ENCODE results near the gene SAFB2. TPM values are rescaled to one million over a fixed set of nuclear protein-coding genes. Genes with fewer than 3 reads are reported as not detected.

The SAFB2 gene
- total RNA-seq, 6 donors from 2014 or later, result 41.8 to 273 (median 94.5) TPM

DNA sequence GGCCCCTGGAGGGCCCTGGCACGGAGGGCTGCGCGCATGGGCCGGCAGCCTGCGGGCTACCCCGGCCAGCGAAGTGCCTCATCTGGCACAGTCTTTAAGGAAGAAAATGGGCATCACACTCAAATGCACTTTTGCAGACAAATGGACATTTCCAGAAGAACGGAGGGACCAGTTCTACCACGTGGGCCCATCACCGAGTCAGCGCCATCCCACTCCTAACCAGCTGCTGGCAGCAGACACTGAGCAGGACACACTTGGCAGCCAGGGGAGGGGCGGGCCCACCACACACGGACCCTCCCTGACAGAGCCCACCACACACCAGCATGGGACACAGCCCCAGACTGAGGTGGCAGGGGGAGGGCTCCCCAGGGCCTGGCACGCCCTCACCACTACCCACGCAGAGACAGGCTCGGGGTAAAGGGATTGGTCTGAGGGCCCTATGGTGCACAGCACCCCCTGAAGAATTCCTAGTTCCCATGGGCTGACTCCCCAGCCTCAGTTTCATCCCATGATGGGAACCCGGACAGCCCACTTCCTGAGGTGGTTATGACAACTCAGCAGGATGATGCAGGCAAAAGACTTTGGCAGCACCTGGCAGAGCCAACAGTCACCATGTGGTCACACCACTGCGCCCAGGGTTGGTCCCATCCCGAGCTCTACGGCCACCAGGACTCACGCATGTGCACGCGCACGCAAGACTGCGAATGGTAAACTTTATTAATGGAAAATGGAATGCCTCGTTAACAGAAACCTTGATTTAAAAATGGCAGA, 36.1 kb downstream of the SAFB2 start:
- TF ChIP-seq POLR2AphosphoS5 (IDR thresholded peaks at IDR 0.05) (no peak), POLR2A (IDR thresholded peaks at IDR 0.05) (no peak), EP300 (IDR thresholded peaks at IDR 0.05) (no peak)
- TF ChIP-seq, protein P1, sequence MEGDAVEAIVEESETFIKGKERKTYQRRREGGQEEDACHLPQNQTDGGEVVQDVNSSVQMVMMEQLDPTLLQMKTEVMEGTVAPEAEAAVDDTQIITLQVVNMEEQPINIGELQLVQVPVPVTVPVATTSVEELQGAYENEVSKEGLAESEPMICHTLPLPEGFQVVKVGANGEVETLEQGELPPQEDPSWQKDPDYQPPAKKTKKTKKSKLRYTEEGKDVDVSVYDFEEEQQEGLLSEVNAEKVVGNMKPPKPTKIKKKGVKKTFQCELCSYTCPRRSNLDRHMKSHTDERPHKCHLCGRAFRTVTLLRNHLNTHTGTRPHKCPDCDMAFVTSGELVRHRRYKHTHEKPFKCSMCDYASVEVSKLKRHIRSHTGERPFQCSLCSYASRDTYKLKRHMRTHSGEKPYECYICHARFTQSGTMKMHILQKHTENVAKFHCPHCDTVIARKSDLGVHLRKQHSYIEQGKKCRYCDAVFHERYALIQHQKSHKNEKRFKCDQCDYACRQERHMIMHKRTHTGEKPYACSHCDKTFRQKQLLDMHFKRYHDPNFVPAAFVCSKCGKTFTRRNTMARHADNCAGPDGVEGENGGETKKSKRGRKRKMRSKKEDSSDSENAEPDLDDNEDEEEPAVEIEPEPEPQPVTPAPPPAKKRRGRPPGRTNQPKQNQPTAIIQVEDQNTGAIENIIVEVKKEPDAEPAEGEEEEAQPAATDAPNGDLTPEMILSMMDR (IDR thresholded peaks at IDR 0.05), result no peak
- 83 to 87% methylated on average over 18 to 26 of the region's 26 CpGs for WGBS, 2 donors
- Histone ChIP-seq H3K27ac (no peak overlapping the region), H3K4me1 (peaks cover 0 to 5% (median 0%) of the 10 kb centered on the region in 4 donors), H3K9me3 (no peaks in the 10 kb centered on the region), H3K4me3 (no peak overlapping the region), H3K27me3 (no peaks in the 10 kb centered on the region), H3K36me3 (peaks cover 16 to 76% (median 64%) of the 10 kb centered on the region in 4 donors)
- ATAC-seq (ENCODE audit: low FRiP score in 2 of 2) (no peak), DNase-seq (no peak)

DNA sequence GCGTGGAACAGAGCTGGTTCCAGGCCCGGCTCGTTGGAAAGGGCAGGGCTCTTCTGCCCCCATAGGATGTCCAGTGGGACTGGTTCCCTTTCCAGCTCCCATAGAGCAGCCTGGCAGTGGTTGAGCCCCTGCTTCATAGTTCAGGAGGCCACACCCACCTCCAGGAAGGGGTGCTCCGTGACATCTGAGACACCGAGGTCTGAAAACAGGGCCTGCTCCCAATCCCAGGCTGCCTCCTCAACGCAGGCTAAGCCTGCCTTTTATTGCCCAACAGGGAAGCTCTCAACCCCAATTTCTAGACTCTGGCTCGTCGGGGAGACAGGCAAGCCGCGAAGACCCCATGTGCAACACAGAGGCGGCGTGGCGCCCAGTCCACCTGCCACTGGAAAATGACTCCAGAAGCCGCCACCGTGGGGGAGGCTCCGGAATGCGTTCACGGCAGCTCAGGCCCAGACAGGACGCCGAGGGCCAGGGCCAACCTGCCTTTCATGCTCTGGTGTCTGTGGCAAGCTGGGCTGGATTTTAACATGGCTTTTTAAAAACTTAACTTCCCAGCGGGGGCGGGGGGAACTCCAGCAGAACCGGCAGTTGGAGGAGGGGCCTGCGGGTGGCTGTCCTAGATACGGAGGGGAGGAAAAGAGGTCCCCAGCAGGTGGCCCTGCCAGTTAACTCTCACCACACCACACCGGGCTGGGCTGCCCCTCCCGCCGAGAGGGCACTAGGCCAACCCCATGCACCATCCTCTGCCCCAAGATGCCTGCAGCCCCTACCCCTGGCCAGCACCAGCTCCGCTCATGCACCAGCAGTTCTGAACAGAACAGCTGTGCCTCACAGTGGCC, 36.9 kb downstream of the SAFB2 start:
- 30 to 56% methylated on average over 6 to 27 of the region's 29 CpGs for WGBS, 2 donors

DNA sequence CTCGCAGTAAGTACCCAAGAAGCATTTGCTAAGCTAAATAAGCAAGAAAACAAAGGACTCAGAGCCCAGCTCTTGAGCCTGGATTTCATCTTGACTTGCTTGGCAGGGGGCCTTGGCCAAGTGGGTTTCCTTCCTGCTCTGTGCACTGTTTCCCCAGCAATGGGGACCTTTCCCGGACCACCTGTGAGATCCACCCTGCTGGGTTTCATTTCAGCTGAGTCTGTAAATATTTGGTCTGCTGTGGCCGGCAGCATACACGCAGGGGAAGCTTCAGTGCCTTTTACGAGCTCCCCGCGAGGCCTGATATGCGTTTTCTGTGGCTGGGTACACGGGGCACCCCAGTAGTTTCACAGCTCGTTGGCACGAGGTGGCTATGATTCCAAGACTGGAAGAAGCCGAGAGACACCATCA, 42.4 kb downstream of the SAFB2 start:
- WGBS, 2 donors, result 61 to 62% methylated on average over 6 to 12 of the region's 12 CpGs
- H3K4me1 ChIP-seq, result peaks cover 2 to 8% (median 5%) of the 10 kb centered on the region in 4 donors
- H3K27me3 ChIP-seq, result no peaks in the 10 kb centered on the region
- H3K36me3 ChIP-seq, result peaks cover 0 to 19% (median 5%) of the 10 kb centered on the region in 4 donors
- no peaks in the 10 kb centered on the region for H3K9me3 ChIP-seq
- no peak overlapping the region for H3K4me3 ChIP-seq
- ATAC-seq (ENCODE audit: low FRiP score in 2 of 2) (no peak), DNase-seq (no peak)
- no peak overlapping the region for H3K27ac ChIP-seq
- TF ChIP-seq POLR2AphosphoS5 (IDR thresholded peaks at IDR 0.05) (no peak), EP300 (IDR thresholded peaks at IDR 0.05) (no peak)

More for the DNA sequence above, 36.9 kb downstream of the SAFB2 start:
- no peak overlapping the region for H3K4me3 ChIP-seq
- H3K27ac ChIP-seq, result no peak overlapping the region
- no peaks in the 10 kb centered on the region for H3K9me3 ChIP-seq
- peaks cover 0 to 5% (median 0%) of the 10 kb centered on the region in 4 donors for H3K4me1 ChIP-seq
- DNase-seq (no peak), ATAC-seq (ENCODE audit: low FRiP score in 2 of 2) (no peak)
- no peaks in the 10 kb centered on the region for H3K27me3 ChIP-seq
- H3K36me3 ChIP-seq, result peaks cover 10 to 69% (median 56%) of the 10 kb centered on the region in 4 donors
- TF ChIP-seq EP300 (IDR thresholded peaks at IDR 0.05) (no peak), POLR2A (IDR thresholded peaks at IDR 0.05) (no peak), POLR2AphosphoS5 (IDR thresholded peaks at IDR 0.05) (no peak)
- TF ChIP-seq, protein P1 (IDR thresholded peaks at IDR 0.05), result no peak

DNA sequence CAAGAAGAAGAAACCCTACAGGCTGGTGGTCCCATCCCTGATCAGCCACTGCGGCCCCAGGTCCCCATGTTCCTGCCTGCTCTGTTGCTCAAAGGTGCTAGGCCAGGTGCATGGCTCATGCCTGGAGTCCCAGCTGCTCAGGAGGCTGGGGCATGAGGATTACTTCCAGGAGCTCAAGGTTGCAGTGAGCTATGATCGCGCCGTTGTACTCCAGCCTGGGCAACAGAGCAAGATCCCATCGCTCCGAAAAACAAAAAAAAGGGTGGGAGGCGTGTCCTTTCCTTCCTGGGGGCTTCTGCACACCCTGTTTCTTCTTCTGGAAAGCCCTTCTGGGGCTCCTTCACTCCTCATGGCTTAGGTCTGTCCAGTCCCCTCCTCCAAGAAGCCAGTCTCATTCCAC, 42.9 kb downstream of the SAFB2 start:
- peaks cover 2 to 8% (median 5%) of the 10 kb centered on the region in 4 donors for H3K4me1 ChIP-seq
- H3K27ac ChIP-seq, result no peak overlapping the region
- no peak for DNase-seq

More for the DNA sequence above, 42.9 kb downstream of the SAFB2 start:
- TF ChIP-seq EP300 (IDR thresholded peaks at IDR 0.05) (no peak), POLR2AphosphoS5 (IDR thresholded peaks at IDR 0.05) (no peak), POLR2A (IDR thresholded peaks at IDR 0.05) (no peak)
- TF ChIP-seq, protein P1 (IDR thresholded peaks at IDR 0.05), result no peak
- H3K9me3 ChIP-seq, result no peaks in the 10 kb centered on the region
- no peak overlapping the region for H3K4me3 ChIP-seq
- H3K36me3 ChIP-seq, result peaks cover 0 to 19% (median 5%) of the 10 kb centered on the region in 4 donors
- no peak for ATAC-seq (ENCODE audit: low FRiP score in 2 of 2)
- WGBS, 2 donors, result 94 to 98% methylated on average over 7 of the region's 7 CpGs
- H3K27me3 ChIP-seq, result no peaks in the 10 kb centered on the region
